GM13976 (cell line): ENCODE data around the gene PLEKHG3.

ENCODE experiments used
- DNase-seq: peaks from one replicate; pipeline ENCODE4 v3.0.0; 2012; ENCODE audit warnings: low spot score
- in situ Hi-C: fragments of 300-500 bp; cut with MboI; formaldehyde crosslinking; loops from one replicate; pipeline ENCODE4 v1.12.0; 2022; ENCODE audit warnings: low sequenced_read_pairs, mixed read lengths, inconsistent platforms; ENCODE audit not compliant: unreplicated experiment
- TF ChIP-seq, protein P1 (sequence below): IDR thresholded peaks from 2 replicates; pipeline ENCODE4 v1.5.1; 2012; ENCODE audit warnings: borderline replicate concordance, mild to moderate bottlenecking; ENCODE audit not compliant: insufficient read depth; ENCODE audit errors: extremely low read depth, missing control alignments, control extremely low read depth

The PLEKHG3 gene

DNA sequence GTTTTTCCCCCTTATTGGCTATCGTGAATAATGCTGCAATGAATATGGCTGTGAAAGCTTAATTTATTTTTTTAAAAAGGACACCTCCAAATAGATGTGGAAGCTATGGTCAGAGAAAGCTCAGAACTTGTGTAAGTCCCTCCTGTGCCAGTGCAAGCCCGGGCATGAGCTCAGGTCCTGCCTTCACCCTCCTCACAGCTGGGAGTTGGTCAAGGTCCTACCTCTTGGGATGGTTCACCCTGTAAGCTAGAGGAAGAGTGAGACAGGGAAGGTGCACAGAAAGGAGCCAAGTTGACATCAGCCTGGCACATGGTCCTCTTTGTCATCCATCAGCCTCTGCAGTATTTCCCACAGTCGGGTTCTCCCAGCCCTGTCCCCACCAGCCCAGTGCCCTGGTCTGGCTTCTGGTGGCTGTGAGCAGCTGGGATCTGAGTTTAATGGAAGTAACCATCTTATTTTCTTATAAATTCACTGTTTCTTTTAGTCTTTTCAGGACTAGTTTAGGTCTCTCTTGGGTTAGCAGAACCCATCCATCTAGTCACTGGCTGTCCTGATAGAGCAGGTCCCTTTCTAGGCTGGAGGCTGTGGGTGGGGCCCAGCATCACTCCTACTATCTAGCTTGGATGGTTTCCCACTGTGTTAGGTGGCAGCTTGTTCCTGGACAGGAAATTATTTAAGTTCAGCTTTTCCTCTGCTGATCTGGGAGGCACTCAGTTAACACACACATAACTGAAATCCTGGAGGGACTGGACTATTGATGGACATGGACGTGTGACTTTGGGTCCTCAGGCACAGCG lies 11.8 kb upstream of the PLEKHG3 start:
- TF ChIP-seq, protein P1, sequence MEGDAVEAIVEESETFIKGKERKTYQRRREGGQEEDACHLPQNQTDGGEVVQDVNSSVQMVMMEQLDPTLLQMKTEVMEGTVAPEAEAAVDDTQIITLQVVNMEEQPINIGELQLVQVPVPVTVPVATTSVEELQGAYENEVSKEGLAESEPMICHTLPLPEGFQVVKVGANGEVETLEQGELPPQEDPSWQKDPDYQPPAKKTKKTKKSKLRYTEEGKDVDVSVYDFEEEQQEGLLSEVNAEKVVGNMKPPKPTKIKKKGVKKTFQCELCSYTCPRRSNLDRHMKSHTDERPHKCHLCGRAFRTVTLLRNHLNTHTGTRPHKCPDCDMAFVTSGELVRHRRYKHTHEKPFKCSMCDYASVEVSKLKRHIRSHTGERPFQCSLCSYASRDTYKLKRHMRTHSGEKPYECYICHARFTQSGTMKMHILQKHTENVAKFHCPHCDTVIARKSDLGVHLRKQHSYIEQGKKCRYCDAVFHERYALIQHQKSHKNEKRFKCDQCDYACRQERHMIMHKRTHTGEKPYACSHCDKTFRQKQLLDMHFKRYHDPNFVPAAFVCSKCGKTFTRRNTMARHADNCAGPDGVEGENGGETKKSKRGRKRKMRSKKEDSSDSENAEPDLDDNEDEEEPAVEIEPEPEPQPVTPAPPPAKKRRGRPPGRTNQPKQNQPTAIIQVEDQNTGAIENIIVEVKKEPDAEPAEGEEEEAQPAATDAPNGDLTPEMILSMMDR = no peak
- in situ Hi-C loops = no loop called here
- DNase-seq = no peak

DNA sequence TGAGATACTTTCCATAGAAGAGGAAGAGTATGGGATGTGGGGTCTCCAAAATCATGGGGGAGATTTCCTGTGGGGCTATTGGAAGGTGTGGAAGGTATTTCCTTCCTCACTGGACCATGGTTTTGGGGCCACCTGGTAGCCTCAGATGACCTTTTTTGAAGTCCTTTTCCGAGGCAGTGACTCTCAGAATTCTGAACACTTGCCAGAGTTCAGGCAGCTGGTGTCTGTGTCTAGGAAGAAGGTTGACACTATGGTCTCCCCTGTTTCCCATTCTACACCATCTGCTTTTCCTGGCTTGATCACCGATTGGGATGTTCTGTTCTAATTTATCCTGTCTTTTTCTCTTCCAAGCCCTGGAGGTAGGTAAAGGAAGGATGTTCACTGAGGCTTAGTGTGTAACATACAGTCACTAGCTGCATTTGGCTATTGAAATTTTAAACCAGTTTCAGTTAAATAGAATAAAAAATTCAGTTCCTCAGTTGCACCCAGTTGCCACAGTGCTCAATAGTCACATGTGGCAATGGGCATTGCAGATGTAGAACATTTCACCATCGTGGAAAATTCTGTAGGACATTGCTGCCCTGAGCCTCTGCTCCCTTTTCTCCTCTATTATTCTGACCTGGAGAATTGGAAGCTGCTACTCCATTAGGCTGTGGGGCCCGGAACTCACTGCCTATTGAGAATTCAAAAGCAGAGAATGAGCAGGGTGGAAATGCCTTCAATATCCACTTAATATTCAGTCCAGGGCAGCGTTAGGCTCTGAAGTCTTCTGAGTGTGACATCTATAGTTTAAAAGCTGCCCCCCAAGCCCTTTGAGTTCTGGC lies 11.0 kb upstream of the PLEKHG3 start:
- no peak for DNase-seq
- TF ChIP-seq, protein P1 = no peak
- in situ Hi-C loops = no loop called here

DNA sequence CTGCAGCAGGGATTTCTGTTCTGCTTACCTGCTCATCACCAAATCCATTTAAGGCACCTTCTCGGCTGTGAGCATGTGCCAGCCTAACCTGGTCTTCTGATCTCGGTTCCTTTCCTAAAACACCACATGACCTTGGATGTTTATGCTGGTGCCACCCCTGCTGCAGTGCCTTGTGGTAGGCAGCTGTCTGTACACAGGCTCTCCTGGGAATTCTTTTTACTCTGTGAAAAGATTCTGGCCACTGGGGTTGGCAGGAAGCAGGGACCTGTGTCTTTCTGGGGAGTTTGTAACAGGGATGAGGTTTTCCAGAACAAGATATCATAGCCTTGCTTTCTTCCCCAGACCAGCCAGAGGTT lies 10.4 kb upstream of the PLEKHG3 start:
- in situ Hi-C loops = no loop called here
- TF ChIP-seq, protein P1 = no peak
- DNase-seq = no peak

DNA sequence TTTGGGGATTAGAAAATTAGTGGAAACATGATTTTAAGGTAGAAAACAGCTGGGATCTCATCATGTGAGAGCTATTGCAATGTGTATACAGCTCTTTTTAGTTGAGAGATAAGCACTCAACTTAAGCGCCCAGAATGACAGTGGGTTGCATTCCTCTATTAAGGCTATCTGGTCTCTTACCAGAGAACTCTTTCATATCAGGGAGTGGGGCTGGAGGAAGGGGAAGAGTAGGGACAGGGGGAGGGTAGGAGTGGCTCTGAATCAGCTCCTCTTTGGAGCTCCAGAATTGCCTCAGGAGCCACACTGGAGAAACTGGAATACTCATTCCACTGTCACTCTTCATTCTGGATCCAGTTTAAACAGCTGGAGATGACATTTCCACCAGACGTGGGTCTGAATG lies 9.2 kb upstream of the PLEKHG3 start:
- TF ChIP-seq, protein P1 = no peak
- no peak for DNase-seq
- in situ Hi-C loops = no loop called here

DNA sequence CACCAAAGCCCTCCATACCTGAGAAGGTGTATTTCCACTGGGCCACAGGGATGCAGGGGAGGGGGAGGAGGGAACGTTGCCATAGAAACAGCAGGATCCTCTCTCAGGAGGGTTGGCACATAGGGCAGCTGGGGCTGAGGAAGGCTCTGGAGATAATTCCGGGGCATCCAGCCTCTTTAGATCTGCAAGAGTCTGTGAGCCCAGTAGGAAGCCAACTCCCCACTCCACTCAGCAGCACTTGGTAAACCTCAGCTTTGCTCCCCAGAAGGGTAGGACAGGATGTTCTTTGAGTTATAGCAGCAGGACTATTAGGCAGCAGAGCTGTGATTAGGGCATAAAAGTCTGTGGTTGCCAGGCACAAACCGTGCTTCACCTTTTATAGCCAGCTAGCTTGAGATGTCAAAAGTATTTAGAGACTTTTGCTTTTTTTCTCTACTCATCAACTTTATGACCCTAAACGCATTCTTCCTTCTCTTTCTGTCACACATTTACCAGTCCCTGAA lies 7.8 kb upstream of the PLEKHG3 start:
- in situ Hi-C loops = no loop called here
- TF ChIP-seq, protein P1 = no peak
- DNase-seq = no peak

DNA sequence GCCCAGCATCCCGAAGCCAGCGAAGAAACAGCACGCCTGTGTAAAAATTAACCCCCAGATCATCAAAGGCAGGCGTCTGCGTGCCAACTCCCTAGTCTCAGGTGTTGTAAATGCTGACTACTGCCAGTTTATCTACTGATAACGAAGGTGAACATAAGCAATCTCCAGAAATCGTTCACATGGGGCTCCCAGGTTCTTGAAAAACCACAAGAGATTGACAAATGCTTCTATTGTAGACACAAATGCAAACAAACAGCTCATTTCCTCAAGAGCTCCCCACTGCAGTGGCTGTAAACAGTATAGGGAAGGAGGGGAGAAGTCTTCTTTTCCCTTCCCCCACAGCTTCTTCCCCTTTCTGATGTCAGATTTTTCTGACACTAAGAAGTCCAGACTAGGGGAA lies 5.3 kb upstream of the PLEKHG3 start:
- in situ Hi-C loops = no loop called here
- DNase-seq = no peak
- TF ChIP-seq, protein P1 = no peak
